HG03469 (cell line): ENCODE measurements around the gene IFT88.

ENCODE experiments used
- ATAC-seq: cut with Tn5 transposase; IDR thresholded peaks from one replicate; pipeline ENCODE4 v1.9.1; 2021; ENCODE audit warnings: mild to moderate bottlenecking, moderate library complexity, moderate number of reproducible peaks; ENCODE audit not compliant: unreplicated experiment

IFT88 gene

GRCh38 chr13:20714161-20714560, 147.2 kb downstream of the IFT88 start:
- ATAC-seq: no peak

- no peak for ATAC-seq
These were observed 147.8 kb downstream of the IFT88 start for GRCh38 chr13:20714563-20715329.

DNA sequence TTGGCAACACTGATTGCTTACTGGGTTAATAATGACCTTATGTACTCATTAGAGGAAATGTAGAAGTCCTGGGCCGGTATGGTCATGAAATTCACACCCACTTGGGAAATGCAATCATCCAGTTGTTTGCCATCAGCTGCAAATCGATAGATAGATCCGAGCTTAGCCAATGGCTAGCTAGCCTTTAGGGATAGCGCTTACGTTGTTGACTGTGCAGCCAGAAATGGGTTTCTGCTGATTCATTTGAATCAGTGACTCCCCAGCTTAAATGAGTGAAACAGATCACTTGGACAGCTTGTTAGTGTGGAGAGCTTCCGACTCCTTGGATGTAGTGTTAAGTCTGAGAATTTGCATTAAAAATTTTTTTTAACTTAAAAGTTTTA, 148.4 kb downstream of the IFT88 start:
- ATAC-seq: no peak

DNA sequence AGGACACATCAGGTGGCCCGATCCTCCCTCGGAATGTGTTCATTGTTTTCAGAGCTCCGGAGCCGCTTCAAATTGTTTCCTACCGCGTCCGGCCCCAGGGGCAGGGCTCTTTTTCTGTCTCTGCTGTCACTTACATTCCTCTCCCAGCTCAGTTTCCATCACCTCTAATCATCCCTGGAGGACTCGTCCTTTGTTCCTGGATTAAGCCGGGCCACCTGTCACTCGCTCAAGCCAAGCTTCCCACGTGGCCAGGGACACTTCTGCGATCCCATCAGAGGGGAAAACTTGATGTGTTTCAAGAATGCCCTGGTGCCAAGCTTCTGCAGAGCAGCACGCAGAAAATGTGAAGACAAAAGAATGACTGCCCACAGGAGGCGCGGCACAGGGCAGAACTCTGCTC, 150.0 kb downstream of the IFT88 start:
- ATAC-seq: no peak

DNA sequence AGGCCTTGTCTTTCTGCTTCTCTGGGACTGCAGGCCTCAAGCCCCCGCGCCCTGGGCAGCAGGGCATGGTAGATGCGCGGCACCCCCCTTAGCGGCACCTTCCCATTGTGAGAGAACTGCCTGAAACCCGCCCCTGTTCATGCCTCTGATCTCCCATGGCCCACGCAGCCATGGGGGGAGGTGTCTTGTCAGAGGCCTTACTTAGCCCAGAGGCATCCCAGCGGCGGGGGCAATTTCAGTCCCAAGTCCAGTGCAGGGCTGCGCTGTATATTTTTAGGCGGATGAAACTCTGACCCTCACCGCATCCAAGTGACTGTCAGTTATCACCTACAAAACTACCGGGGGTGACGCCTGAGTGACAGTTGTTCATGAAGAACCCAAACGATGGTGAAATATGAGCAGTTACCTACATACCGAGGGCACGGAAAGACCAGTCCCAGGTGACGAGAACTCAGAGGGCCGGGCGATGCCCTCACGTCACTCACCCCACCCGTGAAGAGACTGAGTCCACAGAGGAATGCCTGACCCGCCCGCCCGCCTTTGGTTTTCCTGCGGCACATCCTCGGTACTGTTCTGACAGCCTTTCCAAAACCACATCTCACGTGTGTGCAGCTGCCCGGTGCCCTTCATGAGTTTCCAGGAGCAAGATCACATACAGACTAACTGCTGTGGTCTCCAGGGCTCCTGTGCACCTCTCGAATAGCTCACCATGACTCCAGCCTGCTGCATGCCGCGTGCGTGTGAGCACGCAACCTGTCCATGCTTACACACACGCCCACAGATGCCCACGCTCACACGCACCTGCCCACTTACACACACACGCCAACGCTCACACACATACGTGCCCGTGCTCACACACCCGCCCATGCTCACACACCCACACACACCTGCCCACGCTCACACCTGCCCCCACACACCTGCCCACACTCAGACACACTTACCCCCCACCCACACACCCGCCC, 150.9 kb downstream of the IFT88 start:
- ATAC-seq: no peak

GRCh38 chr13:20718958-20719566, 152.1 kb downstream of the IFT88 start:
- no peak for ATAC-seq

DNA sequence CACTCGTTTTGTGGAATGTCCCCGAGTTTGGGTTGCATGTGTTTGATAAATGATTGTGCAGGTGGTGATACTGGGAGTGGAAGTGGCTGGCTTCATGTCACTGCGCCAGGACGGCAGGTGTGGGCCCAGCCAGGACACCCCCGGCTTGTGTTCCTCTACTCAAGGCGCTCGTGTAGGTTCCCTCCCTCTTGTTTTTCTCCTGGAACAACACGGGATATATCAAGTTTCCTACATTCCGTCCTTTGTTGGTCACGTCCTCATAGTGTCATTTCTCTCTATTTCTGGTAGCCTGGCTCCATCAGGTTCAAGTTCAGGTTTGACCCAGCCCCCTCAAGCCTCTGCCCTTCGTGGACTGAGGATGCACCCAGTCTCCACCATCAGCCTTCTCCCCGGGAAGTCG, 152.8 kb downstream of the IFT88 start:
- ATAC-seq: no peak

DNA sequence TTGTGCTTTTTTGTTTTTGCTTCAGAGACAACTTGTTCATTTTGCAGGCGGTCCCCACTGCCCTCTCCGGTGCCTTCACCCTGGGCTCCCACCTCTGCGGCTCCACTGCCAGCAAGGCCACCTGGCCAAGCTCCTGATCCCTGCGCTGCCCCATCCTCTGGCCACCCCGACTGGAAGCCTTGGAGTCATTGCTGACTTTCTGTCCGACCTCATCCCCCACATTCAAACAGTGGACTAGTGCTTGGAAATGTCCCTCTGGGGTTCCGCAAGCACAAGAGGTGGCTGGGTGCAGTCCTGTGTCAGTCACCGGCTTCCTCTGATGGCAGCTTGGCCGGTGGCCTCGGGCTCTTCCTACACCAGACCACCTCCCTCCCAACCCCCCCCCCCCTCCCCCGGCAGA, 153.5 kb downstream of the IFT88 start:
- no peak for ATAC-seq

DNA sequence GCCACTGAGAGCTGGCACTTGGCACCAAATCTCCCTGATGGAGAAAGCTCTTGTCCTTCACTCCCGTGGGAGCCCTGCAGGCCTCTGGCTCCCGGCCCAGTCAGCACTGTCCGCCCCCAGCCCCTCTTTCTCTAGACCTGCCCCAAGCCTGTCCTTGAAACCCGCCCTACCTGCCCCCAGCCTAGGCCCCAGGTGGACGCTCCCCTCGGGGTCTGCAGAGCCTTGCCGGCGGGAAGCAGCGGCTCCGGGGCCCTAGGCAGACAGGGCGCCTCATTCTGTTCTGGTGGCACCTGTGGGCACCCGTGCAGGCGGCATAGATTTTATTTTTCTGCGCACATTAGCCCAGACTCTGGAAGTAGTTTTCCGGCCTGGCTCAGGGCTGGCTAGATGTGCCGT, 154.1 kb downstream of the IFT88 start:
- ATAC-seq: no peak

GRCh38 chr13:20721454-20722357, 154.7 kb downstream of the IFT88 start:
- no peak for ATAC-seq

DNA sequence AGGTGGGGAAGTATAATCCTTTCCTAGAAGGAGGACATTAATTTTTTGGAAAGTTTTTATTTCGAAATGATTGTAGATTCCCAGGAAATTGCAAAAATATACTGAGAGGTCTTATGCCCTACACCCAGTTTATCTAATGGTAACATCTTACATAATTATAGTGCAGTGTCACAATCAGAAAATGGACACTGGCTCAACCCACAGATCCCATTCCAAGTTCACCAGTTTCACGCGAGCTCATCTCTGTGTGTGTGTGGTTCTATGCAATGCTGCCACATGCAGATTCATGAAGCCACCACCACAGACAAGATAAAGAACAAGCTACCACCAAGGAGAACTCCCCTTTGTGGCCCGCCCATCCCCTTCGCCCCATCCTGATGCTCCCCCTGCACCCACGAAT, 160.9 kb downstream of the IFT88 start:
- ATAC-seq: no peak

DNA sequence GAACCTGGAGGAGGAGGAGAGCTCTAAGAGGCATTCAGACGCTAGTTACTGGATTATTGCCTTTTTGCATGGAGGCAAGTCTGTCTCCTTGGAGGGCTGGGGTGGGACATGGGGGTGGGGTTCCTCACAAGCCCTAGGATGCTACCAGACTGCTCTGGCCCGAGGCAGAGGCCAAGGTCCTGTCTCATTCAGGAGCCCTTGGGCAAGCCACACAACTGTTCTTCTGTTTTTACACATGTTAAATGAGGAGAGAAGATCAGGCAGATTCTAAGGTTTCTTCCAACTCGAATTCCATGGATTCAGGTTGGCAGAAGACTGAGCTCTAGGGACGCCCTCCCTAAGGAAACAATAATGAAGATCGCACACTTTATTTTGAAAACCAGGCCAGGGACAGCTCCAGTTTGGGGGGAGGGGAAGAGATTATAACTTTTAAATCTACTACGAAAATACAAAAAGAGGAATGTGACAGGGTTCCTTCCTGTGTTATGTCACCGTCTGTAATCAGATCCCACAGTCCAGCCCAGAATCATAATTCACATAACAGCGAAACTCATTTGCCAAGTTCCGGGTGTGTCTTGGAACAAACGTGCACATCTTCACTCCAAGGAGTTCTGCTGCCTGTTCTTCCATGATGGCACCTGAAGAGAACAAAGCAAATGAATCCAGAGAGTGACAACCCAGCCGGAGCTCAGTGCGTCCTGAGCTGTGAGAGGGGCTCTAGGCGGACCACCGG, 161.8 kb downstream of the IFT88 start:
- no peak for ATAC-seq

GRCh38 chr13:20729633-20730585, 163.0 kb downstream of the IFT88 start:
- ATAC-seq: no peak

GRCh38 chr13:20738616-20739015, 171.7 kb downstream of the IFT88 start:
- no peak for ATAC-seq

DNA sequence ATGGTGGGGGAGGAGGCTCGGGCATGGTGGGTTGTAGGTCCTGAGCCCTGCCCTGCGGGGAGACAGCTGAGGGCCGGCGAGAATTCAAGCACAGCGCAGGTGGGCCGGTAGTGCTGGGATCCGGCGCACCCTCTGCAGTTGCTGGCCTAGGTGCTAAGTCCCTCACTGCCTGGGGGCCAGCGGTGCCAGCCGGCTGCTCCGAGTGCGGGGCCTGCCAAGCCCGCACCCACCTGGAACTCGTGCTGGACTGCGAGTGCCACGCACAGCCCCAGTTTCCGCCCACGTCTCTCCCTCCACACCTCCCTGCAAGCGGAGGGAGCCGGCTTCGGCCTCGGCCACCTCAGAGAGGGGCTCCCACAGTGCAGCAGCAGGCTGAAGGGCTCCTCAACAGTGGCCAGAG, 173.1 kb downstream of the IFT88 start:
- ATAC-seq: no peak
